Activated CD4-positive, alpha-beta T cell treated with anti-CD3 and anti-CD28 coated beads, Interleukin-2, amount 10 ng/mL, durations not matched to agents 24 days and 14 days (primary cell): Measurements from ENCODE around the gene EMC7. TPM values are rescaled to one million over a fixed set of nuclear protein-coding genes. Genes with fewer than 3 reads are reported as not detected.
"Not testable (repeated sequence)": the region's sequence is repeated elsewhere in the genome, so short reads cannot be mapped to it uniquely, and the experiment has no call there.

Source experiments
- DNase-seq: peaks from one replicate; pipeline ENCODE4 v3.0.0; 2022
- H3K27ac Mint-ChIP-seq: one replicate; pipeline ENCODE4 v1.8.0; 2022; ENCODE audit warnings: mild to moderate bottlenecking, mixed read lengths
- H3K27me3 Mint-ChIP-seq: one replicate; pipeline ENCODE4 v1.8.0; 2022; ENCODE audit warnings: mixed read lengths
- H3K36me3 Mint-ChIP-seq: one replicate; pipeline ENCODE4 v1.8.0; 2022; ENCODE audit warnings: low read depth, mild to moderate bottlenecking, mixed read lengths
- H3K4me1 Mint-ChIP-seq: one replicate; pipeline ENCODE4 v1.8.0; 2021; ENCODE audit warnings: mixed read lengths
- H3K4me3 Mint-ChIP-seq: one replicate; pipeline ENCODE4 v1.8.0; 2022; ENCODE audit warnings: mild to moderate bottlenecking, moderate library complexity, mixed read lengths
- H3K9me3 Mint-ChIP-seq: one replicate; pipeline ENCODE4 v1.8.0; 2021; ENCODE audit warnings: mixed read lengths
- intact Hi-C: fragments of 100-400 bp; cut with micrococcal nuclease; formaldehyde crosslinking; loops from one replicate; pipeline ENCODE4 v1.15.1; 2023
- total RNA-seq: library from RNA; stranded (reverse); gene quantifications from 2 replicates; pipeline ENCODE4 v1.2.3, GENCODE V29; 2022

Gene EMC7
- total RNA-seq, 1 donor from 2014 or later = 70.9 TPM

GRCh38 chr15:34065261-34065660 is 36.4 kb downstream of the EMC7 start:
- no peaks in the 10 kb centered on the region for H3K9me3 Mint-ChIP-seq
- peaks cover 1% of the 10 kb centered on the region for H3K27me3 Mint-ChIP-seq
- H3K4me1 Mint-ChIP-seq = peaks cover 5% of the 10 kb centered on the region
- DNase-seq = no peak
- no peaks in the 10 kb centered on the region for H3K36me3 Mint-ChIP-seq
- no peak overlapping the region for H3K4me3 Mint-ChIP-seq
- H3K27ac Mint-ChIP-seq = no peak overlapping the region
- intact Hi-C loops = loop anchor here (10.0 kb wide), 2 partner anchors 300 to 520 kb away; partner anchors contain the start of genes GOLGA8B and LPCAT4

- Mint-ChIP-seq H3K27me3 (no peaks in the 10 kb centered on the region), H3K27ac (no peak overlapping the region), H3K4me3 (no peak overlapping the region), H3K4me1 (peaks cover 5% of the 10 kb centered on the region), H3K36me3 (no peaks in the 10 kb centered on the region), H3K9me3 (no peaks in the 10 kb centered on the region)
- intact Hi-C loops = loop anchor here (10.0 kb wide), 2 partner anchors 300 to 520 kb away; partner anchors contain the start of genes GOLGA8B and LPCAT4
- DNase-seq = no peak
These were observed 37.2 kb downstream of the EMC7 start for GRCh38 chr15:34064438-34064837.

GRCh38 chr15:34059946-34060345 is 41.7 kb downstream of the EMC7 start:
- Mint-ChIP-seq H3K4me3 (no peak overlapping the region), H3K4me1 (peaks cover 5% of the 10 kb centered on the region), H3K27ac (no peak overlapping the region), H3K27me3 (no peaks in the 10 kb centered on the region), H3K36me3 (no peaks in the 10 kb centered on the region), H3K9me3 (no peaks in the 10 kb centered on the region)
- DNase-seq = no peak
- intact Hi-C loops = loop anchor here (10.0 kb wide), 2 partner anchors 305 to 525 kb away; partner anchors contain the start of genes GOLGA8B and LPCAT4

- H3K27ac Mint-ChIP-seq = no peak overlapping the region
- H3K36me3 Mint-ChIP-seq = no peaks in the 10 kb centered on the region
- H3K4me3 Mint-ChIP-seq = no peak overlapping the region
- peaks cover 3% of the 10 kb centered on the region for H3K4me1 Mint-ChIP-seq
- H3K9me3 Mint-ChIP-seq = no peaks in the 10 kb centered on the region
- no peak for DNase-seq
- H3K27me3 Mint-ChIP-seq = no peaks in the 10 kb centered on the region
- intact Hi-C loops = no loop called here
These were observed 42.2 kb downstream of the EMC7 start for GRCh38 chr15:34059476-34059875.

- Mint-ChIP-seq H3K9me3 (peaks cover 4% of the 10 kb centered on the region), H3K27me3 (peaks cover 7% of the 10 kb centered on the region), H3K4me1 (peaks cover 2% of the 10 kb centered on the region), H3K4me3 (no peak overlapping the region), H3K27ac (no peak overlapping the region), H3K36me3 (no peaks in the 10 kb centered on the region)
- intact Hi-C loops = no loop called here
- DNase-seq = no peak
These were observed 44.8 kb downstream of the EMC7 start for GRCh38 chr15:34056911-34057310.

GRCh38 chr15:34055868-34056595 is 45.6 kb downstream of the EMC7 start:
- H3K27me3 Mint-ChIP-seq = peaks cover 11% of the 10 kb centered on the region
- no peak overlapping the region for H3K4me3 Mint-ChIP-seq
- no peaks in the 10 kb centered on the region for H3K4me1 Mint-ChIP-seq
- H3K27ac Mint-ChIP-seq = no peak overlapping the region
- no peak for DNase-seq
- H3K36me3 Mint-ChIP-seq = peaks cover 2% of the 10 kb centered on the region
- peaks cover 12% of the 10 kb centered on the region for H3K9me3 Mint-ChIP-seq
- intact Hi-C loops = no loop called here

- Mint-ChIP-seq H3K27me3 (peaks cover 13% of the 10 kb centered on the region), H3K4me3 (no peak overlapping the region), H3K36me3 (peaks cover 8% of the 10 kb centered on the region), H3K27ac (no peak overlapping the region), H3K9me3 (peaks cover 24% of the 10 kb centered on the region), H3K4me1 (no peaks in the 10 kb centered on the region)
- intact Hi-C loops = no loop called here
- DNase-seq = no peak
These were observed 47.5 kb downstream of the EMC7 start for GRCh38 chr15:34054081-34054707.

GRCh38 chr15:34050385-34050784 is 51.3 kb downstream of the EMC7 start:
- H3K4me1 Mint-ChIP-seq, DNase-seq, H3K4me3 Mint-ChIP-seq, intact Hi-C loops, H3K36me3 Mint-ChIP-seq, H3K27ac Mint-ChIP-seq: not testable (repeated sequence)
- peaks cover 13% of the 10 kb centered on the region for H3K27me3 Mint-ChIP-seq
- peaks cover 29% of the 10 kb centered on the region for H3K9me3 Mint-ChIP-seq

- Mint-ChIP-seq H3K27ac (no peak overlapping the region), H3K4me3 (no peak overlapping the region), H3K4me1 (no peaks in the 10 kb centered on the region), H3K9me3 (peaks cover 29% of the 10 kb centered on the region), H3K36me3 (peaks cover 9% of the 10 kb centered on the region), H3K27me3 (peaks cover 11% of the 10 kb centered on the region)
- intact Hi-C loops = no loop called here
- DNase-seq = no peak
These were observed 52.5 kb downstream of the EMC7 start for GRCh38 chr15:34049112-34049511.

GRCh38 chr15:34047893-34048775 is 53.5 kb downstream of the EMC7 start:
- Mint-ChIP-seq H3K27me3 (peaks cover 11% of the 10 kb centered on the region), H3K4me1 (peaks cover 3% of the 10 kb centered on the region), H3K4me3 (no peak overlapping the region), H3K36me3 (peaks cover 9% of the 10 kb centered on the region), H3K9me3 (peaks cover 29% of the 10 kb centered on the region), H3K27ac (no peak overlapping the region)
- DNase-seq = no peak
- intact Hi-C loops = no loop called here

- DNase-seq = no peak
- Mint-ChIP-seq H3K4me3 (no peak overlapping the region), H3K9me3 (peaks cover 22% of the 10 kb centered on the region), H3K36me3 (peaks cover 9% of the 10 kb centered on the region), H3K4me1 (peaks cover 3% of the 10 kb centered on the region), H3K27ac (no peak overlapping the region), H3K27me3 (peaks cover 6% of the 10 kb centered on the region)
- intact Hi-C loops = no loop called here
These were observed 55.1 kb downstream of the EMC7 start for GRCh38 chr15:34046471-34047145.

GRCh38 chr15:34043813-34044212 is 57.8 kb downstream of the EMC7 start:
- no peak for DNase-seq
- no peak overlapping the region for H3K27ac Mint-ChIP-seq
- H3K4me3 Mint-ChIP-seq = no peak overlapping the region
- H3K4me1 Mint-ChIP-seq = peaks cover 17% of the 10 kb centered on the region
- no peaks in the 10 kb centered on the region for H3K36me3 Mint-ChIP-seq
- H3K27me3 Mint-ChIP-seq = no peaks in the 10 kb centered on the region
- H3K9me3 Mint-ChIP-seq = peaks cover under 1% of the 10 kb centered on the region
- intact Hi-C loops = no loop called here

GRCh38 chr15:34043391-34043790 is 58.3 kb downstream of the EMC7 start:
- intact Hi-C loops = no loop called here
- peaks cover 17% of the 10 kb centered on the region for H3K4me1 Mint-ChIP-seq
- DNase-seq = no peak
- H3K36me3 Mint-ChIP-seq = no peaks in the 10 kb centered on the region
- no peak overlapping the region for H3K27ac Mint-ChIP-seq
- H3K9me3 Mint-ChIP-seq = no peaks in the 10 kb centered on the region
- no peak overlapping the region for H3K4me3 Mint-ChIP-seq
- no peaks in the 10 kb centered on the region for H3K27me3 Mint-ChIP-seq
